Activated effector memory CD4-positive, alpha-beta T cell treated with anti-CD3 and anti-CD28 coated beads, Interleukin-2, amount 50 U/mL, for 16 hours (primary cell): ENCODE measurements around the gene SDF2.
A peak's percentile ranks its signal among the peaks of the same experiment; 100 is the strongest.
"Not testable (repeated sequence)": the region's sequence is repeated elsewhere in the genome, so short reads cannot be mapped to it uniquely, and the experiment has no call there.

ENCODE experiments used
- DNase-seq: peaks from one replicate; pipeline ENCODE4 v3.0.0-alpha.2; 2020

The SDF2 gene

DNA sequence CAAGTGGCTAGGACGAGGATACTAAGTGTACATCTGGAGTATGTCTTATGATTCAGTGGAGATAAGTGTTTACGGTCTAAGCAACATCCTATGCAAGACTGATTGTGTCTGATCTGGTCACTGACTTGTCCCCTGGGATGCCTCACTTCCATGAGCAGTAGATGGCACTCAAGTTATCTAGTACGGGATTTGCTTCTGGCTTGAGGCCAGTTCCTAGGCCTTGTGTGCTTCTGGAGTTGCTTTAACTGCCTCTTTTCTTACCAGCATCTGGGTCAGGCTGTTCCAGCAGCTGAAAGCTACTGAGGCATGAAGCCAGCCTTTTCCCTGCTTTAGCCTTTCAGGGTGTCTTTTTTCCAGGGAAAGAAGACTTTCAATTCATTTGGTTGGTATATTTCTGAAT lies 23.3 kb upstream of the SDF2 start:
- DNase-seq: no peak

DNA sequence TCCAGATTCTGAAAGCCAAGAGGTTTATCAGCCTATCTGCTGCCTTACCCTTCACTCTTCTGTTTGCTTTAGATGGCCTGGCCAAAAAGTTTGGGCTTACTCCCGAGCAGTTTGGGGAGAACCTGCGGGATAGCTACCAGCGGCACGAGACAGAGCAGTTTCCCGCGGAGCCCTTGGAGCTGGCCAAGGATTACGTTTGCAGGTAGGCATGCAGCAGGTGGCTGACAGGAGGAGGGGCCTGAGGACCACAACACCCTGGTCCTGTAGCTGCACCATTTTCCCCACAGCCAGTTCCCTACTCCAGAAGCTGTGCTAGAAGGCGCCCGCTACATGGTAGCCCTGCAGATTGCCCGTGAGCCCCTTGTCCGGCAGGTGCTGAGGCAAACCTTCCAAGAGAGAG lies 20.9 kb upstream of the SDF2 start:
- peak; percentile 41 for DNase-seq

DNA sequence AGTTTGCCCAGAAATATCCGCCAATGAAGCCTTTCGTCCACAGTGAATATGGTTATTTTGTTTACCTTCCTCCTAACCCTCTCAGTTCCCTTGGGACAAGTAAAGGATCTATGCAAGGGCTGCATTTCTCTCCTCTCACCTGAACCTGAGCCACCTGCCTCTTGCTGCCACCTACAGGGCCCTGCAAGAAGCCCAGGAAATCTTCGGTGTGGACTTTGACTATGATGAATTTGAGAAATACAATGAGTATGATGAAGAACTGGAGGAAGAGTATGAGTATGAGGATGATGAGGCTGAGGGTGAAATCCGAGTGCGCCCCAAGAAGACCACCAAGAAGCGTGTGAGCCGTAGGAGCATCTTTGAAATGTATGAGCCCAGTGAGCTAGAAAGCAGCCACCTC lies 14.3 kb upstream of the SDF2 start:
- DNase-seq: no peak

GRCh38 chr17:28675490-28675889 lies 13.8 kb upstream of the SDF2 start:
- no peak for DNase-seq

DNA sequence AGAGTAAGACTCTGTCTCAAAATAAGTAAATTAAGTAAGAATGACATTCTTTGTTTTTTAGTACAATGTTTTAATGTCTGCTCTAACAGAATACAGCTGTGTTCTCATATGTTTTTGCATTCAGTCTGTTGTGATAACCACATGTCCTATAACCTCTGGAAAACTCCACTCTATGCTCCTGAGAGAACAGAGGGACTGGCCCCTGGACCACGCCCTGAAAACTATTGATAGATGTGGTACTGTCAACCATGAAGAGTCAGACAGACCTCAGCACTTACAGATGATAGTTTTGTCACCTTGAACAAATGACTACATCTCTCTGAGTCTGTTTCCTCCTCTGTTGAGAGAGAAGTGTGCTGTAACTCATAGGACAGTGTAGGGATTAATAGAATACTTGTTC lies 8.2 kb upstream of the SDF2 start:
- no peak for DNase-seq

GRCh38 chr17:28667870-28668269 lies 6.2 kb upstream of the SDF2 start:
- DNase-seq: no peak

- no peak for DNase-seq
Observed at GRCh38 chr17:28665994-28666393, 4.3 kb upstream of the SDF2 start.

DNA sequence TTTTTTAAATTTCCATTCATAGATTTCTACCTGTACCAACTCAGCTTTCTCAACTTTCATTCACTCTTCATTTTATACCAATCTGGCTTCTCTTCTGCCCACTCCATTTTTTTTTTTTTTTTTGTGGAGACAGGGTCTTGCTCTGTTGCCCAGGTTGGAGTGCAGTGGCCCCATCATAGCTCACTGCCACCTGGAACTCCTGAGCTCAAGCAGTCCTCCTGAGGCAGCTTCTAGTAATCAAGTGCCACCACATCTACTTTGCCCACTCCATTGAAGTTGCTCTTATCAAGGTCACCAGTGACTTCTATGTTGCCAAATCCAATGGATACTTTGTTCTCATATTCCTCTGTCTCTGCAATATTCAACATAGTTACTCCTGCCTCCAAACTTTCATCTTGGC lies 2.0 kb upstream of the SDF2 start:
- DNase-seq: no peak

GRCh38 chr17:28662527-28662829 lies 772 bp upstream of the SDF2 start:
- no peak for DNase-seq

GRCh38 chr17:28659497-28659881 lies 2.2 kb downstream of the SDF2 start:
- DNase-seq: not testable (repeated sequence)

DNA sequence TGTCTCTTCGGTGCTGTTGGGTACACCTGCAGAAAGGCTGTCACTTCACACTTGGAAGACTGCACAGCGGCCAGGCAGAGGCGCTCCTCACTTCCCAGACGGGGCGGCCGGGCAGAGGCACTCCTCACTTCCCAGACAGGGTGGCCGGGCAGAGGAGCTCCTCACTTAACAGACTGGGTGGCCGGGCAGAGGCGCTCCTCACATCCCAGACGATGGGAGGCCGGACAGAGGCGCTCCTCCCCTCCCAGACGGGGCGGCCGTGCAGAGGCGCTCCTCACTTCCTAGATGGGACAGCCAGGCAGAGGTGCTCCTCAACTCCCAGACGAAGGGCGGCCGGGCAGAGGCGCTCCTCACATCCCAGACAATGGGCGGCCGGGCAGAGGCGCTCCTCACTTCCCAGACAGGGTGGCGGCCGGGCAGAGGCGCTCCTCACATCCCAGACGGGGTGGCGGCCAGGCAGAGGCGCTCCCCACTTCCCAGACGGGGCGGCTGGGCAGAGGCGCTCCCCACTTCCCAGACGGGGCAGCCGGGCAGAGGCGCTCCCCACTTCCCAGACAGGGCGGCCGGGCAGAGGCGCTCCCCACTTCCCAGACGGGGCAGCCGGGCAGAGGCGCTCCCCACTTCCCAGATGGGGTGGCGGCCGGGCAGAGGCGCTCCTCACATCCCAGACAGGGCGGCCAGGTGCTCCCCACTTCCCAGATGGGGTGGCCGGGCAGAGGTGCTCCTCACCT lies 2.8 kb downstream of the SDF2 start:
- DNase-seq: not testable (repeated sequence)

- not testable (repeated sequence) for DNase-seq
Observed at GRCh38 chr17:28658342-28658741, 3.4 kb downstream of the SDF2 start.

DNA sequence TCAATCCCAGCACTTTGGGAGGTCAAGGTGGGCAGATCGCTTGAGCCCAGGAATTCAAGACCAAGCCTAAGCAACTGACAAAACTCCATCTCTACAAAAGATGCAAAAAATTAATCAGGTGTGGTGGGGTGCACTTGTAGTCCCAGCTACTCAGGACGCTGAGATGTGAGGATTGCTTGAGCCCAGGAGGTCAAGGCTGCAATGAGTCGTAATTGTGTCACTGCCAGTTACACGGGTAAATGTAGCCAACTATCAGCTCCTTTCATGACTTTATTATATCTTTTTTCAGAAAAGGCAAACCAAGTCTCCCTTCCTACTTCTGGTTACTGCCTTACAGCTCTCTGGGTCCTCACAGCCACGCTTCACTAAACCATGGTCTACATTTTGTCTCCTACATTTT lies 4.0 kb downstream of the SDF2 start:
- no peak for DNase-seq

DNA sequence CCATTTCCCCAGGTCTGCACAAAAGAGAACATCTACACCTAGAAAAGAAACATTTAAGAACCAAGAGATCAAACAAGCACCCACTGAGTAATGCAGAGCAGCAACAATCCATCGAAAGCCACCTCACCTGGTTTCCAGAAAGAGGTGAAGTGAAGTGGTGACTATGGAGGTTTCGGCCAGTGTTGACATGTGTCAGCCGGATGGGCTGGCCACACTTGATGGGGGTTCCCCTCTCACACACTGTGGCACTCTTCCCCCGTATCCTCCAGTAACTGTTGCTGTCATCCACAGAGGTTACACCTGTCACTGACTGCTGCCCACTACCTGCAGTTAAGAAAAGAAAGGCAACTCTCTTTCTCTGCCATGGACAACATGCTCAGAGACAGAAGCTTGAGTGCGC lies 6.5 kb downstream of the SDF2 start:
- DNase-seq: no peak

DNA sequence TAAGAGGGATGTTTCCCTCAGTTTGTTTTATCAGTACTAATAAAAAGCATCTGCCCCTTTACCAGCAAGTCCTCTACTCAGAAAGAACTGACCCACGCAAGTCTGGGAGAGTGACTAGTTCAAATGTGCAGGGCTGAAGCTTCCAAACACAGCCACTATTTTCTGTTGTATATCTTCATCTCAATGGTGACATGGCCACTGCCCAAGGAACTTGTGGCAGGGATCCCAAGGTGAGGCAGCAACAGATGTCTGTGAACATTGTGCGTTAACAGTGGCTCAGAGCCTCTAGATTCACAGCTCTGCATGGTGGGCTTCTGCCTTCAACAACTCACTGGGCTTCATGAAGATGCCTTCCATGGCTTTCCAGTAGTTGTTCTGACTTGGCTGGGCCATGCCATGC lies 13.0 kb downstream of the SDF2 start:
- no peak for DNase-seq

GRCh38 chr17:28646039-28646754 lies 15.5 kb downstream of the SDF2 start:
- no peak for DNase-seq

GRCh38 chr17:28645576-28645939 lies 16.1 kb downstream of the SDF2 start:
- DNase-seq: no peak

DNA sequence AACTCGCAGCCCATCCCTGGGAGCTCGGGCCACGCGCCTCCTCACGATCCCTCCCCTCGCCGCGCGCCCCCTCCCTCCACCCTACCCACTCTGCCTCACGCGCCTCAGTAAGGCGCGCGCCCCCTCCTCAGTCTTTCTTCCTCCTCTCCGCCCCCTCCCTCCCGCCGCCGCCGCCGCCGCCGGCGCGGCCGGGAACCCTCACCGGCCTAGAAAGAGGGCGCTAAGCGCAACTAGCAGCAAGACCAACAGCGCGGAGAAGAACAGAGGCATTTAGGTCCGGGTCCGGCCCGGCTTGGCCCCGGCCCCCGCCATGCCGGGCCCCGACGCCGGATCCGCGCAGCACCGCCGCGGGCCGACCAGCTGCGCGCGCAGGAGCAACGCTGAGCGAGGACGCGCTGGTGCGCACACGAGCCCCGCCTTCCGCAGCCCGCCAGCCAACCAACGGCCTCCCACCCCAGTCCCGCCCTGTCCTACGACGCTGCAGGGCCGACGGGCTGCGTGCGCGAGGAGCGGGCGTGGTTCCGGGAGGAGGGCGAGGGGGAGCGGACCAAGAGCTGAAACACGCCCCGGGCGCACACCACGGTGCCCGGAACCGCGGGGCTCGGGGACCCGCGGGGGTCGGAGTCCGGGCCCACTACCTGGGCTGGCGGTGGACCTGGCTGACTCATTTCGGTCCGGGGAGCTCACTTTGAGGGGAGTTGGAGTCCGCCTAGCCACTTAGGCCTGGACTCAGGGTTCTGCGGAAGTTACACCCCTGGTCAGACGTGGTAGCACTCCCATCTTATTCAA lies 16.7 kb downstream of the SDF2 start, which contains the start of gene BLTP2:
BLTP2 (minus strand) TSS at position 372 of the 789 bp plus-strand sequence; CDS start at position 270, 102 bp downstream.
- peak; percentile 99 for DNase-seq

DNA sequence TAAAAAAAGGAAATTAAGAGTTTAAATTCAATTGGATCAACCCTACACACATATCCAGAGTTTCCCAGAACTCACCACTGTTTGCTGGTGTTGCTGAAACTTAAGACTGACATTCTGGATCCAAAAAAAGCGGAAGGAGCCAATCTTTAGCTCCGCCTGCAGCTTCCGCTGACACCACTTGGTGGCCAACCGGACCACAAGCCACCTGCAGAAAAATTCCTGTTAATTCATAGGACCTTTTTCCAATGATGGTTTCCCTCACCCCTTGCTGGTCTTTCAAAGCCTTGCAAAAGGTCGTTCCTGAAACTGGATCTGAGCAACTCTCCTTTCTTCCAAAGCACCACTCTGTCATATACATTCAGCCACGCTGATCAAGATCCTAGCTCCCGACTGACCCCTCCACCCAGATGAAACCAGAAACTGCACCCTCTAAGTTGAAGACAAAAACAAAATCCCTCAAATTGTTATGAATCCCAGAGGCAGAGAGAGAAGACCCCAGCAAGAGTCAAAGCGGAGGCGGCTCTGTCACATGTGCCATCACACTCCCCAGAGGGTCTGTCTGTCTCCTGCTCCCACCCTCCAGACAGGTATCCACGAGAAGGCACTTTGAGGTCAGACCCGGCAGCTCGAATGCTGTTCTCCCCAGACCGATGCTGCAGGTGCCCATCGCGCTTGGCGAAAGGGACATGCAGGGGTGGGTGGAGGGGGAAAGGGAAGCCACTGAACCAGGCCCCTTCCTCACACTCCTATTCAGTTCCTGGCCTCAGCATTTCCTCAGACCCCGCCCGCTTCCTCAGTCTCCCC lies 17.5 kb downstream of the SDF2 start:
- peak; percentile 71 for DNase-seq

- DNase-seq: no peak
Observed at GRCh38 chr17:28641579-28641978, 20.1 kb downstream of the SDF2 start.

GRCh38 chr17:28635506-28635905 lies 26.2 kb downstream of the SDF2 start:
- peak; percentile 34 for DNase-seq

DNA sequence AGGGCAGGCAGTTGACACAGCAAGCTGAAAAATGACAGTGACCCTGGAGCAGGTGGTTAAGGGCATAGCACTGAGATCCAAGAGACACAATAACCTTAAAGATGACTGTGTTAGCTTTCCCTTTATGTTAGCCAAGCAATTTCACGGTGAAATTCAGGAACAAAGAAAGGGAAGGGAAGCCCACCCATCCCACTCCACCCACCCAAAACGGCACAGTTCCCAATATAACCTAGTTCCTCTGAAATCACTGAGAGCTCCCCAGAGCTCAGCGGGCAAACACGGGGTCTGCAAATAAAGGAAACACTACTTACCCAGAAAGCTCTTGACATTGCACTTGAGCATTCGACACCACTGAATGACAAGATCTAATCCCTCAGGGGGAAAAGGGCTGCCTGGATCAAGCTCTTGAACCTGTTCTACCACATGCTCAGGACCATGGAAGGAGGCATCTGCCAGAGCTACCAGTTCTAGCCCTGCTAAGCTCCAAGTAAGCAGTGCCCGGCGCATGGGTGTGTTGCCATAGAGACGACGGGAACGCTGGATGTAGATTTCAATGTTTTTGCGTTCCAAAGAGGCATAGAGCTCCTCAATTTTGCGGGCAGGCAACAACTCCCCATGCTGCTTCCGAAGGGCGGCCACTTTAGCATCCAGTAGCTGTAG lies 27.4 kb downstream of the SDF2 start:
- DNase-seq: peak; percentile 10

DNA sequence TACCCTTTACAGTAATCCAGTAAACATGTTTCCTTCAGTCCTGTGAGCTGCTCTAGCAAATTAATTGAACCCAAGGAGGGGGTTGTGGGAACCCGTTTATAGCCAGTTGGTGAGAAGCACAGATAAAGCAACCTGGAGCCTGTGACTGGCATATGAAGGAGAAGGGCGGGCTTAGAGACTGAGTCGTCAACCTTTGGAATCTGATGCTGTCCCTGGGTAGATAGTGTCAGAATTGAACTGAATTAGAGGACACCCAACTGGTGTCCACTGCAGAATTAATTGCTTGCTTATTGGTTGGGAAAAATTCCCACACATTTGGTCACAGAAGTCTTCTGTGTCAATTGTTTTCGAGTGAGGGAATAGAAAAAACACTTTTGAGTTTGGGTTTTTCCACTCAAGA lies 34.9 kb downstream of the SDF2 start:
- peak; percentile 24 for DNase-seq
